Measurements from ENCODE around the gene LRRC4C.

Gene LRRC4C

DNA sequence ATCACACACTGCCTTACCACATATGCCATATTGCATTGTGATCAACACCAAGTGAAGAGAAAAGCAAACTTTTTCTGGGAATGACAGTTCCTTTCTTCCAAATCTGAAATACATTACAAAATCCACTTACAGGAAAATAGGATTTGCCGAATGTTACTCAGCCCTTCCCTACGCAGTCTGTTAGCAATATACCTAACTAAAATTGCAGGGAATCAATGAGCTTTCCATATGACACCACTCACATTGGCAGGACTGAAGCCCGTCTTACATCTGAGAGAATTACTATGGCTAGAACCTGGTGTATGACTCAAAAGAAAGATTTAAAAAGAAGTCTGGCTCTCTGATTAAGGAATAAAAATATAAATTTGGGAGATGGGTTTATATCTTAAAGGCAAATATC lies 136.0 kb downstream of the LRRC4C start:
- no peak for DNase-seq

DNA sequence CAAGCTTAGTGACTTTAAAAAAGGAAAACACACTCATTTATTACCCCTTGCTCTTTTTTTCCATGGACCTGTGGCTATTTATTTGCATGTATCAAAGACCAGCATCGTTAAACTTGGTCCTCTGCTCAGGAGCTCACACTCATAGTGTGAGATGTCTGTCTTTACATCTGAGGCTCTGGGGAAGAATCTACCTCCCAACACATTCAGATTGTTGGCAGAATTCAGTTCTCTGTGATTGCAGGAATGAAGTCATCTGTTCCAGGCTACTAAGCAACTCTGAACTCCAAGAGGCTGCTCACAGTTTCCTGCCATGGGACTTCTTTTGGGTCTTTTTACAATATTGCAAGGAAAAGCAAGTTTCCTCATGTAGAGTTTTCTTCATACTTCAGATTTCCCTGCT lies 138.8 kb downstream of the LRRC4C start:
- DNase-seq = no peak

DNA sequence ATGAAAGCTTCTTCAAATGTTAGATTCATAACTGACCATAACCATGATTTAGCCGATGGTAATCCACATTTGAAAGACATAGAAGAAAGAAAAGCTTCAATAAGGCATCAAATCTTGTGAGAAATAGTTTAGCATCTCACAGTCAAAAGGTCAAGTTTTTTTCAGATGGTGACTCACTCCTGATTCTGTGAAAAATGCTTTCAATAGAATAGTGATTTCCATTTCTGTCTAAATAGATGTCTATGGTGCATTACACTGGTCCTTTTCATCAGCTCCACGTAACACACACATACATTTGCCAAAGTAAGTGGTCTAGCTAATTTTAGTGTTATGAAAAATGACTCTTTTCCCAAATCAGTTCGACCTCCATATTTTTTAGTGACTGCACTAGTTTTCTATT lies 139.2 kb downstream of the LRRC4C start:
- DNase-seq = no peak

DNA sequence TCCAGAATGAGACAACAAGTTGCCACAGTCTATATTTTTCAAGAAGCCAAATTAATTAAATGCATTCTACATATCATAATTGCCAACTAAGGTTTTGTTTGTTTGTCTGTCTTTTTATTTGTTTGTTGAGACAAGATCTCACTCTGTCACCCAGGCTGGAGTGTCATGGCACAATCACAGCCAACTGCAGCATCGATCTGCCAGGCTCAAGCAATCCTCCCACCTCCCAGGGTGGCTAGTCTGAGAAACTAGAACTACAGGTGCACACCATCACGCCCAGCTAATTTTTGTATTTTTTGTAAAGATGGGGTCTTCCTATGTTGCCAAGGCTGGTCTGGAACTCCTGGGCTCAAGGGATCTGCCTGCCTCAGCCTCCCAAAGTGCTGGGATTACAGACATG lies 140.0 kb downstream of the LRRC4C start:
- DNase-seq = no peak

- DNase-seq = no peak
Observed at GRCh38 chr11:41316751-41317150, 142.7 kb downstream of the LRRC4C start.

DNA sequence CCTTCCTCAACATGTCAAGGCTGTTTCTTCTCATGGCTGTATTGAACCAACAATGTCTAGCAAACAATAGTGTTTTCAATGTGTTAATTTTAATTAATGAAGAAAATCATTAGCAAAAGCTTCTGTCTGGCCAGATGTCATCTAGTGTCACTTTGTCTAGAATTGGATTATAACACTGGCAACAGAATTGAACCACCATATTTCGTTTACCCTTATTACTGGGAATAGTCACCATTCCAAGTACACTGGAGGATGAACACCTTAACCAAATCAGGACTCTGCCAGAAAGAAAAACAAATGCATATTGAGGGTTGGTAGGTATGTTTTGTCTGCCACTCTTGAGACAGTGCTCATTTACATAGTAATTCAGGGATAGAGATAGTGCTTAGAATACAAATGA lies 146.2 kb downstream of the LRRC4C start:
- DNase-seq = no peak

- DNase-seq = no peak
Observed at GRCh38 chr11:41309716-41310115, 149.7 kb downstream of the LRRC4C start.

DNA sequence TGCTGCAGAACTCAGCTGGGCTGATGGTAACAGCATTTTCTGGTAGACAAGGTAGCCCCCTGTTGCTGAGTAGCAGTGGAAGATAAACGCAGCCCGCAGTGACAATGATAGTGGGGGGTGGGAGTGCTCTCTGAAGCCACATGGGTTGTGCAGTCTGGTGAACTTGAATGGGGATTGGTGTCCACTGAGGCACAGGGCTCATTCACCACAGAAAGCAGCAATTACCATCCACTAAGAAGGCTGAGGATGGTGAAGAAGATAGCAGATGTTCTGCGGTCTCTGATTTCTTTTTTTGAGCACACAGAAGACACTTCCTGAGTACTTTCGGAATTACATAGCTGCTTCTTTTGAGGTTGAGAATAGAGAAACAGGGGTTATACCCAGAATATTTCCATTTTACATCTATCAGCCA lies 150.3 kb downstream of the LRRC4C start:
- DNase-seq = no peak

DNA sequence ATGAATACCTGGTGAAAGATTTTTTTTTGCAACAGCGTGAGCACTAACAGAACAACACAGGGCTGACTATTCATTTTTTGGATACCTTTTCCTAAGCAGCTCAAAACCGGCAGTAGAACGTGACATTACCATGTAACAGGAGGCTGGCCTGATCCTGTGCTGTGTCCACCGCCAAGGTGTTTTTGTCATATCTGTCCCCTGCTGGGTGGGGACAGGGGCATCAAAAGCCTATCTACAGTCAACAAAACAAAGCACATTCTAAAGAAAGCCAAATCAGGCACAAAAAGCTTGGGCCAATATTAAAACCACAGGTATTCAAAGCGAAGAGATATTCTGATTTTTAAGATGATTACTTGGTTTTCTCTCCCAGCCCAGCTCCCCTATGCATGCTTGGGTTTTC lies 151.2 kb downstream of the LRRC4C start:
- DNase-seq = no peak

GRCh38 chr11:41307296-41308080 lies 152.0 kb downstream of the LRRC4C start:
- DNase-seq = no peak

DNA sequence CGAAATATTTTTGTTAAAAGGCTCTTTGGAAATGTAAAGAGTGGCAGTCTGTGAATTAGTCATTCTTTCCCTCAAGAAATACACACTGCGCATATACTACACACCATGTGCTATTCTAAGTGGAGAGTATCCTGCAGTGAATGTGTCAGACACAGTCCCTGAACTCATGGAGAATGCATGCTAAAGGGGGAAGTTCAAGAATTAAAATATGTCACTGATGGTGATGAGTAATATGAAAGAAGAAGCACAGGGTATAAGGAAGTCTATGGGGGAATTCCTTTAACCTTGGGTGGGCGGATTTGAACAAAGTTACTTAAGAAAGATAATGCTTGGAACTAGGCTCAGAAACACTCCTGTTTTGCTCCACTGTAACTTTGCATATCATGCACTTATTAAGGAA lies 153.0 kb downstream of the LRRC4C start:
- no peak for DNase-seq

GRCh38 chr11:41301023-41301422 lies 158.4 kb downstream of the LRRC4C start:
- DNase-seq = no peak

- no peak for DNase-seq
Observed at GRCh38 chr11:41289408-41289807, 170.0 kb downstream of the LRRC4C start.

DNA sequence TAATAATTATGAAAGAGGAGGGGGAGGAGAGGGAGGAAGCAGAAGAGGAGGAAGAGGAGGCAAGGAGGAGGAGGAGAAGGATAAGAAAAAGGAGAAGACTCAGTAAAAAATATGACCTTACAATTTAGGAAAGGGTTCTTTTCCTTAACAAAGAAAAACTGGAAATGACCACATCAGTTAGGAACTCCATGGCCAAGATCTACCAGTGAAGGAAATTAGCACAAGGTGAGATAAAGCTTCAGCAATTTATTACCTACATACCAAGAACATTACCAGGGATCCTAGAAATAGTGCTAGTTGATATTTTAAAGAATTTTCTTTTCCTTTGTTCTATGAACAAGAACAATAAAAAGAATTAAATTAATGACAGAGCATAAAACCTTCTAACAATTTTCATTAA lies 172.7 kb downstream of the LRRC4C start:
- no peak for DNase-seq

GRCh38 chr11:41284354-41284753 lies 175.1 kb downstream of the LRRC4C start:
- no peak for DNase-seq

GRCh38 chr11:41283191-41283930 lies 176.1 kb downstream of the LRRC4C start:
- DNase-seq = no peak

GRCh38 chr11:41282395-41282794 lies 177.1 kb downstream of the LRRC4C start:
- no peak for DNase-seq

DNA sequence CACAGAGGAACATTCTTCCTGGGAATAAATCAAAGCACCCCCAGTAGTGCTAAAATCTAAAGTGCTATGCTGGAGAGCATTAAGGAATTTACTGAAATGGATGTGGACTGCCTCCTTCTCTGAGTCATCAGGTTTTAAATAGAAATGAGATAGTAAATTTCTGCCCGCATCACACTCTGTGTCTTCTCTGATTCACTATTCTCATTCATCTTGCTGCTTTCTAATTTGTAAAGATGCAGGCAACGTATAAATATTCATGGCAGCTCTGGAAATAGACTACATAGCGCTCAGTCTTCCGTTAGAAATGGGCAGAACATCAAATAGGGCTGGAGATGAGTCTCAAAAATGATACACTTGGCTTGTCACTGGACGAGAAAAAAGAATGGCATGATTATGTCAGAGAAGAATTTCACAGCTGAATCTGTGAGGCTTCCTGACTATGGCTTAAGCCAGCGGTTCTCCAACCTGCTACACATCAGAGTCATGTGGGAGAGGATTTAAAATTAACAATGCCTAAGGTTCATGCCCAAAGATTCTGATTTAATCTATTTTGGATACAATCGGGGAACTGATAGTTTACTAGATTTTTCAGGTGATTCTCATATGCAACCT lies 178.2 kb downstream of the LRRC4C start:
- no peak for DNase-seq

DNA sequence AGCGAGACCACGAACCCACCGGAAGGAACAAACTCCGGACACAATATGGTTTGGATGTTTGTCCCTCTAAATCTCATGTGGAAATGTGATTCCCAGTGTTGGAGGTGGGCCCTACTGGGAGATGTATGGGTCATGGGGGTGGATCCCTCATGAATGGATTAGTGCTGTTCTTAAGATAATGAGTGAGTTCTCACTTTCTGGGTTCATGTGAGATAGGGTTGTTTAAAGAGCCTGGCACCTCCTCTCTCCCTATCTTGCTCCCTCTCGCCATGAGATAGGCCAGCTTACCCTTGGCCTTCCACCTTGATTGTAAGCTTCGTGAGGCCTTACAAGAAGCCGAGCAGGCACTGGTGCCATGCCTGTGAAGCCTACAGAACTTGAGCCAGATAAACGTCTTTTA lies 184.6 kb downstream of the LRRC4C start:
- no peak for DNase-seq

DNA sequence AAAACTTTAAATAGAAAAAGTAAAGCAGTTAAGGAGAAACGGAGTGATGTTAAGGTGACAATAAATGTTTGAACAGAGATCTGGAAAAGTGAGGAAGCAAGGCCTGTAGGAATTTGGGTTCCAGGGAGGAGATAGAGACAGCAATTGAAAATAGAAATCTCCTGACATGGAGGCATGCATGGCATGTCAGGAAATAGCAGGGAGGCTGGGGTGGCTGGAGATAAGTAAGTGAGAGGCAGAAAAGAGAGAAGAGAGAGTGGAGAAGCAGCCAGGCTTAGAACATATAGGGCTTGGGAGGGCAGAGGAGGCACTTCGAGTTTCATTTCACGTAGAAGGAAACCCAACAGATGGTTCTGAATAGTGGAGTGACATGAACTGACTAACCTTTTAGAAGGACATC lies 185.5 kb downstream of the LRRC4C start:
- no peak for DNase-seq

DNA sequence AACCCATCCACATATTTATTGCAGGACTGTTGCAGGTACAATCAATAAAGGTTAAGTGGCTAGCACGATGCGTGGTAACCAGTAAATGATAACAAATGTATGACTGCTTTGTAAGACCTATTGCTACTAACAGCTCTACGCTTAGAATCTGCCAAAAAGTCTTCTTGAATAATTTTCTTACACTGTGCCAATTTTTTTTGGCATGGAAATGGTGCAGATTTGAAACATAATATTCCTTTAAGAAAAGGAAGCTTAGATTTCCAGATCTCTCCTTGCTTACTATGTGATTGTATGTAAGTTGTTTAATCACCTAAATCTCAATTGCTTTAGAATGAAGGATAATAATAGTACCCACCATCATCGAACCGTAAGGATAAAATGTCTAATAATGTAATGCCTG lies 192.0 kb downstream of the LRRC4C start:
- DNase-seq = no peak

DNA sequence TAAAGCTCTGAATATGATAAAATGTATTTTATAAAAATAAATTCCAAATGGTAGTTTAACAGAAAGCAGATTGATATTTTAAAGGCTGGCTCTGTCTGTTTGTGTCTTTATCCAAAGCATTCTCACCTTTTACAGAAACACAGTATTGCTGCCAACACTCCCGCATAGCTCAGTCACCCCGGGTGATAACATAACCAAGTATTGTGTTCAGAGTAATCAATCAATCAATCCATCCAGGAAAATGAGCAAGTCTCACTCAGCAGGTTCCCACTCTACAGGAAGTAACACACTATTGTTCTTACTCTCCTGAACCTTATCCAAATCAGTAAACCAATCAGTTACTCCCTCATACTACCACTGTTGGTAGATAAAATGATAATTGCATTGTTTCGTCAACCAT lies 203.4 kb downstream of the LRRC4C start:
- no peak for DNase-seq

DNA sequence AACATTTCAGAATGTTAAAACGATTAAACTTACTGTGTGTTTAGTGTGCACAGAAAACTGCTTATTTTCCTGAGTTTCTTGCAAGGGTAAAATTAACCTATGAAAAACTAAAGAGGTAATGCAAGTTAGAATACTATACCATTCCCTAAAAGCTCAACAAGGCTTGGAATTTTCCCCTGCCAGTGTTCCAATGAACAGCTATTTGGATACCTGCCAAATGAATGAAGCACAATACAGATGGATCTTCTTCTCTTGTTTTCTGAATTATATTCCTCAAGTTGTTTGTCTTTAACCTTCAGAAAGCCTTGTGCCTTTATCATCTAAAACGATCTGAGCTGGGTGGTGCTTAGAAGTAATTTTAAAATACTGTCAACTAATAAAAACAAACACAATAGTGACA lies 204.5 kb downstream of the LRRC4C start:
- no peak for DNase-seq

DNA sequence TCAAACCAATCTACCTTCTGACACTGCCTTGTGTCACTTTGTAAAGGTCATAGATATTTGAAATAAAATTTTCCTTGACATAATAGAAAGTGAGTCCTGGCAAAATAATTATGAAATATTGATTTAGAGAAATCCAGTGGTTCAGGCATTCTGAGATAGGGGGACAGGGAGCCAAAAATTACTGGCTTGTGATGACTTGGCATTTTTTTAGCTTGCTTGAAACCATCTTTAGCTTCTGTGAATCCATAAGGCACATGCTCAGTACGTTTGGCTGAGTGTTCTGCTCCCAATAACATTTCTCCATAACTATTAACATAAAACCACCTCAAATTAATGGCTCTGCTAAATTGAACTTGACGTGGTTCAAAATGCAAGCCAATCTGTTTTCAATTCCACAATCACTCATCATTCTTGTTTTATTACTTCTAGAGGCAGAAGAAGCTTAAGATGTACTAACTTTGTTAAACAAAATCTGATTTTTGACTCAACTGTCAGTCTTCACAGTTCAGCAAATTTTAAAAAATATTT lies 209.0 kb downstream of the LRRC4C start:
- DNase-seq = no peak
